Heart left ventricle (tissue), 16 donors: ENCODE data around the gene EIPR1. TPM values are rescaled to one million over a fixed set of nuclear protein-coding genes. Genes with fewer than 3 reads are reported as not detected.

Source experiments
- ATAC-seq, 4 donors: fragments of 200-7000 bp; cut with Tn5 transposase; one replicate each; pipeline ENCODE4 v1.9.1; 2020 to 2022; ENCODE audit warnings: moderate library complexity in 4 of 4, mild to moderate bottlenecking in 3 of 4, moderate number of reproducible peaks in 1 of 4
- DNase-seq, 5 donors: peaks; one replicate each; pipeline ENCODE4 v3.0.0-alpha.2; 2020
- H3K27ac ChIP-seq, 12 donors: fragments of 200-600 bp; sonication (generic) in 4 of 12; one replicate each; pipeline versions ENCODE4 v1.5.0 to v1.8.0; 2016 to 2022; ENCODE audit warnings: mild to moderate bottlenecking in 2 of 12
- H3K27me3 ChIP-seq, 9 donors: fragments of 200-600 bp; sonication (generic) in 2 of 9; one replicate each; pipeline versions ENCODE4 v1.5.1 to v1.8.0; 2016 to 2022; ENCODE audit warnings: mild to moderate bottlenecking in 3 of 9
- H3K36me3 ChIP-seq, 9 donors: fragments of 200-600 bp; sonication (generic) in 2 of 9; one replicate each; pipeline versions ENCODE4 v1.5.0 to v1.8.0; 2018 to 2022; ENCODE audit warnings: mild to moderate bottlenecking in 2 of 9
- H3K4me1 ChIP-seq, 12 donors: fragments of 200-600 bp; sonication (generic) in 4 of 12; one replicate each; pipeline versions ENCODE4 v1.5.0 to v1.8.0; 2016 to 2022; ENCODE audit warnings: mild to moderate bottlenecking in 3 of 12
- H3K4me3 ChIP-seq, 12 donors: fragments of 200-600 bp; sonication (generic) in 4 of 12; one replicate each; pipeline versions ENCODE4 v1.5.0 to v1.8.0; 2017 to 2022; ENCODE audit warnings: mild to moderate bottlenecking in 9 of 12, moderate library complexity in 4 of 12
- H3K9me3 ChIP-seq, 12 donors: fragments of 200-600 bp; sonication (generic) in 4 of 12; one replicate each; pipeline versions ENCODE4 v1.5.0 to v1.8.0; 2016 to 2022; ENCODE audit warnings: mild to moderate bottlenecking in 1 of 12
- POLR2A ChIP-seq, 2 donors: fragments of 450-650 bp; IDR thresholded peaks; one replicate each; pipeline ENCODE4 v1.6.1; 2017; ENCODE audit warnings: antibody characterized with exemption in 2 of 2, mild to moderate bottlenecking in 2 of 2, moderate library complexity in 2 of 2
- WGBS, 4 donors: extraction: QIAGEN DNeasy Blood & Tissue Kit in 2 of 4; methylation state at CpG; one replicate each; pipeline versions ENCODE4 v1.1.5 to v1.1.7; 2013 to 2018; 5-methylcytosine and 5-hydroxymethylcytosine counted together
- intact Hi-C, 10 donors: fragments of 100-400 bp; cut with DNase I; formaldehyde crosslinking; loops; one replicate each; pipeline versions ENCODE4 v1.11.1 to v1.14.2; 2022
- polyA plus RNA-seq, 2 donors: library from polyadenylated mRNA; stranded (reverse); fragments of 200-250 nt; gene quantifications; one replicate each; pipeline ENCODE4 v1.2.3, GENCODE V29; 2013
- total RNA-seq, 9 donors: library from RNA; depleted of rRNA in 2 of 9; stranded (reverse); fragments of >200 nt in 2 of 9; fragmentation: NEBNext Ultra II Directional in 3 of 9; extraction: Animal tissue kit (Norgen Biotek cat#: 25700) in 3 of 9; gene quantifications; one replicate each; pipeline versions ENCODE4 v1.1.0 to v1.2.4, GENCODE V29; 2016 to 2023
- TF ChIP-seq, protein P1 (sequence below), 12 donors: fragments of 200-600 bp; sonication (generic) in 4 of 12; IDR thresholded peaks; one replicate each; pipeline versions ENCODE4 v1.5.0 to v1.8.0; 2018 to 2022; ENCODE audit warnings: antibody characterized with exemption in 12 of 12, mild to moderate bottlenecking in 5 of 12
- donor health status: ischemic (EF 13 %, LVEDD 7.1; RV severe dilation, severe dysfunction).
- donor health status: healthy with polysubstance abuse.
- donor health status: DM: no; HTN: yes; CAD: no.
- donor health status: DM: no; HTN: no; CAD: no.
- donor health status: ischemic (EF 25% LVEDD 6.9; RV normal size, moderate dysfunction).
- donor health status: ischemic (EF 25% LVEDD 5.7; RV mildly dilated, moderate dysfunction).
- donor health status: healthy.
- donor health status: DM: yes; HTN: yes; CAD: no.
- donor health status: ischemic (EF 35%, LVEDD 5.7; RV mildly dilated, moderate dysfunction).
- donor health status: nonischemic (EF 11% LVEDD 7.7; RV severe dilation, severe dysfunction).
- donor health status: DM: yes; HTN: yes; CAD: no.
- donor health status: PGD.
- donor health status: ischemic (EF 29% LVEDD 5.4; RV normal size, mild dysfunction).
- donor health status: nonischemic (EF 23%, LVEDD 6.1; RV moderate dilation, normal function).

Gene EIPR1
- total and polyA plus RNA-seq, 11 donors, result 7.9 to 26.1 (median 13.3) TPM

DNA sequence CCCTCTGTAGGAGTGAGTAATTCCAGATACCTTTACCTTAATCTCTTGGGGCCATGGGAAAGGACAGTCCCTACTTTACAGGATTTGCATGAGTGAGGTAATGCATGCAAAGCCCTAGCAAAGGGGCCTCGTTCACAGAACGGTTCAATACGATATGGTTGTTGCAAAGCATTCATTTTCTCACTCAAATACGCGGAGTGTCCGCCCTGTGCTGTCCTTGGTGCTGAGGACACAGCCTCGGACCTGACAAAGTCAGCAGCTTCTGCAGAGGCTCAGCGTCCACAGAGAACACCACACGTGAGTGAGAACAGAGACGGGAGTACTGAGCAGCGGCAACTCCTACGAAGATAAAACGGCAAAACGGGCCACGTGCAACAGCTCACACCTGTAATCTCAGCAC is 125.7 kb downstream of the EIPR1 start:
- WGBS, 4 donors, result 53 to 73% (median 59%) methylated on average over 15 of the region's 15 CpGs
- H3K4me1 ChIP-seq, result peaks cover 0 to 6% (median 0%) of the 10 kb centered on the region in 12 donors
- H3K9me3 ChIP-seq, result peaks cover 0 to 26% (median 15%) of the 10 kb centered on the region in 12 donors
- no peaks in the 10 kb centered on the region for H3K27me3 ChIP-seq
- intact Hi-C loops, result no loop called here
- H3K4me3 ChIP-seq, result no peak overlapping the region
- no peak overlapping the region for H3K27ac ChIP-seq
- TF ChIP-seq POLR2A (IDR thresholded peaks at IDR 0.05), result no peak
- TF ChIP-seq, protein P1, sequence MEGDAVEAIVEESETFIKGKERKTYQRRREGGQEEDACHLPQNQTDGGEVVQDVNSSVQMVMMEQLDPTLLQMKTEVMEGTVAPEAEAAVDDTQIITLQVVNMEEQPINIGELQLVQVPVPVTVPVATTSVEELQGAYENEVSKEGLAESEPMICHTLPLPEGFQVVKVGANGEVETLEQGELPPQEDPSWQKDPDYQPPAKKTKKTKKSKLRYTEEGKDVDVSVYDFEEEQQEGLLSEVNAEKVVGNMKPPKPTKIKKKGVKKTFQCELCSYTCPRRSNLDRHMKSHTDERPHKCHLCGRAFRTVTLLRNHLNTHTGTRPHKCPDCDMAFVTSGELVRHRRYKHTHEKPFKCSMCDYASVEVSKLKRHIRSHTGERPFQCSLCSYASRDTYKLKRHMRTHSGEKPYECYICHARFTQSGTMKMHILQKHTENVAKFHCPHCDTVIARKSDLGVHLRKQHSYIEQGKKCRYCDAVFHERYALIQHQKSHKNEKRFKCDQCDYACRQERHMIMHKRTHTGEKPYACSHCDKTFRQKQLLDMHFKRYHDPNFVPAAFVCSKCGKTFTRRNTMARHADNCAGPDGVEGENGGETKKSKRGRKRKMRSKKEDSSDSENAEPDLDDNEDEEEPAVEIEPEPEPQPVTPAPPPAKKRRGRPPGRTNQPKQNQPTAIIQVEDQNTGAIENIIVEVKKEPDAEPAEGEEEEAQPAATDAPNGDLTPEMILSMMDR (IDR thresholded peaks at IDR 0.05), result no peak
- peak in 3 of 4 donors; percentile 50 to 65 (median 57) for ATAC-seq
- no peak for DNase-seq
- peaks cover 0 to 18% (median 0%) of the 10 kb centered on the region in 9 donors for H3K36me3 ChIP-seq

DNA sequence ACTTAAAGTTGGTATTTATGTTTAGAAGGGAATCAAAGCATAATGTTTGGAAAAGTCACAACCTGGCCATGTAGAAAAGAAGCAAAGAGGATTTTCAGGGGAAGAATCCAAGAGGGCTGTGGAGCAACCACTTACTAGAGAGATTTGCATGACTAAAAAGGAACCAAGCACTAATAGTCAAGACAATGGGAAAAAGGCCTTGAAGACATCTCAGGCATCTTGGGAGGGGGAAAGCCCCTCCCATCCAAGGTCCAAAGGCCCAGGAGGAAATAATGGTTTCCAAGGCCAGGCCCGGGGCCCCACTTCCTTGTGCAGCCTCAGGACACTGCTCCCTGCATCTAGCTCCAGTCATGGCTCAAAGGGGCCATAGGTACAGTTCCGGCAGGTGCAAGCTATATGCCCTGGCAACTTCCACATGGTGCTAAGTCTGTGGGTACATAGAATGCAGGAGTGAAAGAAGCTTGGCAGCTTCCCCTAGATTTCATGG is 128.1 kb downstream of the EIPR1 start:
- no peak for TF ChIP-seq POLR2A (IDR thresholded peaks at IDR 0.05)
- TF ChIP-seq, protein P1 (IDR thresholded peaks at IDR 0.05), result no peak
- WGBS, 4 donors, result 90 to 95% (median 92%) methylated on average over 2 of the region's 2 CpGs
- no peak for ATAC-seq

DNA sequence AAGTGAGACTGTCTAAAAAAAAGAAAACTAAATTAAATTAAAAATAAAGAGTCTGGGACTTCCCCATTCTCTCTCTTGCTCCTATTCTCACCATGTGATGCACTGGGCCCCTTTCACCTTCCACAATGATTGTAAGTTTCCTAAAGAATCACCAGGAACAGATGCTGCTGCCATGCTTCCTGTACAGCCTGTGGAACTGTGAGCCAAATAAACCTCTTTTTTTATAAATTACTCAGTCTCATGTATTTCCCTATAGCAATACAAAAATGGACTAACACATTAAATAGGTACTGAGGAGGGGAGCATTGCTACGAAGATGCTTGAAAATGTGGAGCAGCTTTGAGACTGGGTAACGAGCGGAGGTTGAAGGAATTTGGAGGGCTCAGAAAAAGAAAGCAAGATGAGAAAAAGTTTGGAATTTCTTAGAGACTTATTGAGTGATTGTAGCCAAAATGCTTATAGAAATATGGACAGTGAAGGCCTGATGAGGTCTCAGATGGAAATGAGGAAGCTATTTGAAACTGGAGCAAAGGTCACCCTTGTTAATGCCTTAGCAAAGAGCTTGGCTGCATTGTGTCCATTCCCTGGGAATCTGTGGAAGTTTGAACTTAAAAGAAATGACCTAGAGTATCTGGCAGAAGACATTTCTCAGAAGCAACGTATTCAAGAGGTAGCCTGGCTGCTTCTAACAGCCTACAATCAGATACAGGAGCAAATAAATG is 128.7 kb downstream of the EIPR1 start:
- Histone ChIP-seq H3K36me3 (peaks cover 0 to 3% (median 0%) of the 10 kb centered on the region in 9 donors), H3K4me3 (no peak overlapping the region), H3K9me3 (peaks cover 0 to 26% (median 15%) of the 10 kb centered on the region in 12 donors), H3K27me3 (no peaks in the 10 kb centered on the region), H3K27ac (no peak overlapping the region), H3K4me1 (no peaks in the 10 kb centered on the region)
- TF ChIP-seq POLR2A (IDR thresholded peaks at IDR 0.05), result no peak
- TF ChIP-seq, protein P1 (IDR thresholded peaks at IDR 0.05), result no peak
- WGBS, 4 donors, result 92 to 95% (median 93%) methylated on average over 4 of the region's 4 CpGs
- DNase-seq, result no peak
- ATAC-seq, result no peak
- intact Hi-C loops, result no loop called here

More for the DNA sequence above, 128.1 kb downstream of the EIPR1 start:
- no peak for DNase-seq
- H3K36me3 ChIP-seq, result peaks cover 0 to 9% (median 0%) of the 10 kb centered on the region in 9 donors
- intact Hi-C loops, result no loop called here
- H3K4me1 ChIP-seq, result peaks cover 0 to 6% (median 0%) of the 10 kb centered on the region in 12 donors
- no peak overlapping the region for H3K27ac ChIP-seq
- H3K9me3 ChIP-seq, result peaks cover 0 to 26% (median 15%) of the 10 kb centered on the region in 12 donors
- H3K4me3 ChIP-seq, result no peak overlapping the region
- no peaks in the 10 kb centered on the region for H3K27me3 ChIP-seq

DNA sequence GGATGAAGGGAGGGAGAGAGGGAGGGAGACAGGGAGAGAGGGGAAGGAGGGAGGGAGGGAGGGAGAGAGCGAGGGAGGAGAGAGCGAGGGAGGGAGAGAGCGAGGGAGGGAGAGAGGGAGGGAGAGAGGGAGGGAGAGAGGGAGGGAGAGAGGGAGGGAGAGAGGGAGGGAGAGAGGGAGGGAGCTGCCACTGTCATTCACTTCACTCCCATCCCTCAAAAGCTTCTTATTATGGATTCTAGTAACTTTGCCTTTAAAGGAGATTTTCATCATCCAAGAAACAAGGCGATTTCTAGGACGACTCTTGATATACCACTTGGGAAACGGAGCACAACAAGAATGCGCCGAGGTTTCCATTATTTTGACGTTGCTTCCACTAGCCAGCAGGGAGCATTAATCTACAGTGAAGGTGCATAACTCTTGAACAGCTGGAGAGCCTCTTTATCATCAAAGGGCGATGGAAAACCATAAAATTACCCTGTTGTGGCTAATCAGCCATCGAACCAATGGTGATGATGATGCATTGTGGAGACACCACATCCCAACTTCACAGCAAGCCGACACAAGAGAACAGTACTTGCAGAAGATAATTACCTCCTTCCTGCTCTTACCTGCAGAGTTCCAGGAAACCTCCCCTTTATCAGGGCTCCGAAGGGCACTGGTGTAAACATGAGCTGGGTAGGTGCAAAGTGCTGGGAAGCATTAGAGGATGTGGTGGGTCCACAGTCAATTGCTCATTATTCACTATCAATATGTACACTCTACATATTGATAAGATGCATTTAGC is 130.5 kb downstream of the EIPR1 start:
- Histone ChIP-seq H3K4me3 (no peak overlapping the region), H3K4me1 (peaks cover 0 to 10% (median 0%) of the 10 kb centered on the region in 12 donors), H3K9me3 (peaks cover 0 to 26% (median 15%) of the 10 kb centered on the region in 12 donors), H3K36me3 (no peaks in the 10 kb centered on the region), H3K27ac (no peak overlapping the region), H3K27me3 (no peaks in the 10 kb centered on the region)
- 70 to 81% (median 73%) methylated on average over 10 to 11 of the region's 13 CpGs for whole genome bisulfite sequencing, 4 donors
- TF ChIP-seq, protein P1 (IDR thresholded peaks at IDR 0.05), result no peak
- TF ChIP-seq POLR2A (IDR thresholded peaks at IDR 0.05), result no peak
- intact Hi-C loops, result no loop called here
- ATAC-seq, result no peak
- no peak for DNase-seq
